HCT116 (cell line): ENCODE results near the gene RAPGEF2.

Source experiments
- ATF3 ChIP-seq: IDR thresholded peaks from 2 replicates; pipeline ENCODE4 v1.6.1; 2012
- CTCF ChIP-seq, 3 experiments: fragments of 200-600 bp in 1 of 3; sonication (generic) in 1 of 3; IDR thresholded peaks in 2 of 3; conservative IDR thresholded peaks in 1 of 3; 2 replicates each; pipeline ENCODE4 v1.5.1; 2012 to 2017; ENCODE audit warnings: low read depth in 2 of 3, low read length in 2 of 3, antibody characterized with exemption in 1 of 3, borderline replicate concordance in 1 of 3, control low read depth in 1 of 3, mild to moderate bottlenecking in 1 of 3, mixed read lengths in 1 of 3, mixed run types in 1 of 3, moderate library complexity in 1 of 3; ENCODE audit not compliant: insufficient read depth in 1 of 3
- EGR1 ChIP-seq: IDR thresholded peaks from 2 replicates; pipeline ENCODE4 v1.6.1; 2012; ENCODE audit warnings: low read depth
- EZH2 ChIP-seq: fragments of 200-600 bp; sonication (generic); IDR thresholded peaks from 2 replicates; pipeline ENCODE4 v1.6.1; 2017; ENCODE audit warnings: antibody characterized with exemption, mixed run types
- JUND ChIP-seq: IDR thresholded peaks from 2 replicates; pipeline ENCODE4 v1.6.1; 2012
- POLR2A ChIP-seq: IDR thresholded peaks from 2 replicates; pipeline ENCODE4 v1.7.0; 2011; ENCODE audit warnings: borderline replicate concordance; ENCODE audit not compliant: insufficient read depth, insufficient read length; ENCODE audit errors: extremely low read depth
- POLR2AphosphoS5 ChIP-seq: IDR thresholded peaks from 2 replicates; pipeline ENCODE4 v1.6.1; 2011; ENCODE audit warnings: mild to moderate bottlenecking, low read depth, low read length, moderate library complexity
- RAD21 ChIP-seq: IDR thresholded peaks from 2 replicates; pipeline ENCODE4 v1.6.1; 2012; ENCODE audit warnings: low read depth, mild to moderate bottlenecking
- REST ChIP-seq: IDR thresholded peaks from 2 replicates; pipeline ENCODE4 v1.6.1; 2012; ENCODE audit warnings: low read depth
- SIN3A ChIP-seq: IDR thresholded peaks from 2 replicates; pipeline ENCODE4 v1.6.1; 2012; ENCODE audit warnings: low read depth

- TF ChIP-seq CTCF (IDR thresholded peaks at IDR 0.05 in 2 of 3, conservative IDR thresholded peaks at IDR 0.05 in 1 of 3; ENCODE audit: borderline replicate concordance in 1 of 3, insufficient read depth in 1 of 3, low read depth in 2 of 3, low read length in 2 of 3) (no peak), POLR2AphosphoS5 (no peak), SIN3A (no peak), REST (no peak), EZH2 (no peak), RAD21 (no peak), ATF3 (no peak), POLR2A (no peak), EGR1 (no peak), JUND (no peak)
Observed at GRCh38 chr4:159143687-159144086, 40.8 kb downstream of the RAPGEF2 start.
